COLO668 (cell line): Measurements from ENCODE around the gene AFF3.
"Not testable (repeated sequence)": the region's sequence is repeated elsewhere in the genome, so short reads cannot be mapped to it uniquely, and the experiment has no call there.

Experiments
- DNase-seq: peaks from one replicate; lab custom pipeline; 2025; ENCODE audit not compliant: unreplicated experiment; lab: John Stamatoyannopoulos, UW

The AFF3 gene

DNA sequence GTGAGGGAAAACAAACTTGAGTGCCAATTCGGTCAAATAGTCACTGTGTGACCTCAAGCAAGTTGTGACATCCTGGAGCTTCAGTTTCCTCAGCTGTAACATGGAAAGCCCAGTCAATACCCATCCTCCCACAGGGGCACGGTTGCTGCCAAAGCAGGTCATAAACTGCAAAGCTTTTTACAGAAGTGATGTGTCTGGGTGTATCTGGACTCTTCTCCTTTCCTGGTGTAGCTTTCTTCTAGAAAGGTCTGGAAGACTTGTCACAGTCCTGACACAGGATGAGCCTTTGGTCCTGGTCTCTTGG is 4.2 kb upstream of the AFF3 start:
- DNase-seq = no peak

DNA sequence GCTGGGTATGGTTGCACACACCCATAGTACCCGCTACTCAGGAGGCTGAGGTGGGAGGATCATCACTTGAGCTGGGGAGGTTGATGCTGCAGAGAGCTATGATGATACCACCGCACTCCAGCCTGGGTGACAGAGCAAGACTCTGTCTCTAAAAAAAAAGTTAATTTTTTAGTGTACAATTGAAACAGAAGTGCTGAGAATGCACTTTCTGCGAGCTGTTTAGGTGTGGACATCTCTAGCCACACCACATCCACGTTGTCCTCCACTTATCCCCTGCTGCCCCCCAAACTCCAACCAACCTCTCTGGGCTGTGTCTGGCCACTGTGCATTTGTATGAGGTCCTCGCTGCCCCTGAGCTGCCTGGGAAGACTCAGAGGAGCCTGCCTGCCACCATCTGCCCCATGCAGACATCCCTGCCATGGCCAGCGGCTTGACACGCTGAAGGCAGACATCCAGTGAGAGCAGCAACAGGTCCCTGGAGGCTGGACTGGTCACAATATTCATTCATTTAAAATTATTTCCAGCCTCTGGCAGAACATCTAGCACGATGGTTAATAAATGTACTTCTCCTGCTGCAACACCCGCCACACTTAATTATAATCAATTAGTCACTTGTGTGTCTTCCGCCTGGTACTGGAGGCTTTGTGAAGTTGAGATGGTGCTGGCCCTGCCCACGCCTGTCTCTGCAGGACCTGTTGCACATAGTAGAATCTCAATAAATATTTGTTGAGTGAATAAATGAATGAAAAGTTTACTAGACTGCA is 3.7 kb upstream of the AFF3 start:
- no peak for DNase-seq

DNA sequence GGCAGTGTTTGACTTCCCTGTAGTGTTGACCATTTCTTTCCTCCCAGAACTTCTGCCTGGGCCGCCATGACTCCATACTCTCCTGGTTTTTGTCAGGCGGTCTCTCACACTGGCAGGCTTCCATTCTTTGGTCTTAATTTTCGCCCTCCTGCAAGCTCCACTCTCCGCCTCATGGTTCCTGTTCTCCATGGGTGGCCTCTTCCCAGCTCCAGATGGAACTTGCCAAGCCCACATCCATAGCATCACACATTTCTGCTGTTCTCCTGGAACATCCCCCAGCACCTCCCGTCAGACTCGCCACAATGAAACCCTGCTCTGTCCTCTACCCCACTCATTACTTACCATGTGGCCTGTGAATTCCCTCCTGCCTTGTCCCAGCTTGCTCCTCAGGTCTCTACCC is 896 bp upstream of the AFF3 start:
- no peak for DNase-seq

DNA sequence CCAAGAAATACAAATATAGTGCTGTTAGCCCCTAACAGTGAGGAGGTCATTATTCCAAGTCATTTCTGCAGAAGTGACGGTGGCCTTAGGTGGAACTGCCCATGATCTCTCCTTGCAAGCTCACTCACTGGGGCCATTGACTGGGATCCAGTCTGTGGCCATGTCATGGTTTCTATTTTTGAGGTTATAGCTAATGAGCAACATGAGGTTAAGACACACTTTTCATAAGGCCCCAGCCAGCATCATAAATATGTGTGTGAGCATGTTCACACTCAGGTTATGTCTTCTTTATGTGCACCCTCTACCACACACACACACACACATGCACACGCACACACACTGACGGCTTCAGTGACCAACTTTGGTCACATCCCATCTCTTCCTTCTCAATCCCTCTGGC is 484 bp downstream of the AFF3 start:
- DNase-seq = no peak

DNA sequence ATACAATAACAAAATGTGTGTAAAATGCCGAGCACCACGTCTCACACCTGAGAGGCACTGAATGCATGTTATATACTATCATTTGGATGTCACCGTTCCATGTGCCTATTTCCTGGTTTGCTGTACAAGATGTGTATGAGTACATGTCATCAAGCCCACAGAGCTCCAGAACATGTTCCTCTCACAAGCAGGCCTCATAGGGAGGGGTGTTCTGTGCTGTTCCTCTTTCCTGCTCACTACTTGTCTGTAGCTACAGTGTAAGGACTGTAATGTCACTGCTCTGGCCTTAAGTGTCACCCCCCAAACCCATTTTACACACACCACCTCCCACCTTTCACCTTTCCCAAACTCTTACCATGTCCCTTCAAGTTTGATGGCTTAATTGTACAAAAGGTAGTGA is 1.8 kb downstream of the AFF3 start:
- DNase-seq = no peak

DNA sequence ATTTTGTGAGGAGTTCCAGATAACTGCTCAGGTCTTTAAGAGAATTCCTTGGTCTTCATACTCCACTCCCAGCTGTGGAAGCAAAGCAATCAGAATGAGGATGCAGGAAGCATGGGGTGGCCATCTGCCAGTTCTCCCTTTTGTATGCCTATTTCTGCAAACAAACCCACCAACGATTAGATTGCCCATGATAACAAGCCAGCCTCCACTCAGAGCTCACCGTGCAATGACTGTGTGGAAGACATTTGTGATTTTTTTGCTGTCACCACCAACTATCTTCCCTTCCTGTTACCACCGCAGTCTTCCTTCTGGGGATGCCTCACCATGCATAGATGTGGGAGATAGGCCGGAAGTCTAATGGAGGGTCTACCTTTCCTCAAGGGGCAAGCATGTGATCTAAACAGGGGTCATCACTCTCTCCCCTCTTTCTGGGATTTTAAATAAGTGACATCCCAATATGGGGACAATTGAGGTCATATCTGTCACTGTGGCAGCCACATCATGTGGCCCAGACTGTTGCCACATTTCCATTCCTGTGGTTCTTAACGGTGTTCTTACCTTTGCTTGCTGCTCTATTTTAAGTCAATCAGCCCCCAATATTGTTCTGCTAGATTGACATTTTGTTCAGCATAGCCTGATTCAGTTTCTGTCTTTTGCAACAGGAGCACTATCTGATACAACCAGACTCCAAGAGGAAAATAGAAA is 4.4 kb downstream of the AFF3 start:
- DNase-seq = no peak

DNA sequence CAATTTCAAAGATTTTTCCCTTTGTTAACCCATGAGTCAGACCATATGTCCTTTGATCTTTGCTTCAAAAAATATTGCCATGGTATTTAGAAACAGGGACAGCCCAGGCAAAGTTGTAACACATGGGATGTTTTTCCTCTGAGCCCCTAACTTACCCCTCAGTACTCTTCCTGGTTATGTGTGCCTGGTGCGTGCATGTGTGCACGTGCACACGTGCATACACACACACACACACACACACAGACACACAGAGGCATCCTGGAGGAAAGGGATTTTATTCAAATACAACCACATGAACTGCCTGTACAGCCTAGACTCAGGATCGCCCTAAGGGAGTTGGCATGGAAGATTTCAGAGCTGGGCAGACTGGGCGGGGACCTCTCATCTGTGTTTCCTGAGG is 5.1 kb downstream of the AFF3 start:
- DNase-seq = no peak

DNA sequence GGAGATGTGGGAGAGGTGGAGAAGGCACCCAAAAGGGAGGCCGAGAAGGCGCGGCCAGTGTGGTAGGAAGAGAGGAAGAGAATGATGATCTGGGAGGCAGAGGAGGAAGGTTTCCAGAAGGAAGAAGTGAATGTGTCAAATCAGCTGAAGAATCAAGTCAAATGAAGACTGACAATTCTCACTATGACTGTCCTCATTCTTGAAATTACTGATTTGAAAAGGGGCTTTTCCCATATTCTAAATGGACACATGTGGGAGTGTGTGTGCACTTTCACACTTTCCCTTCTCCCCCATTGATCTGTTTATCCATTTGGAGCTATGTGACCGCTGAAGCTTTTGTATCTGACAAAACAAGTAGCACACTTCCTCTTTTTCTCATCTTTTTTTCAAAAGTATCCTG is 6.1 kb downstream of the AFF3 start:
- no peak for DNase-seq

DNA sequence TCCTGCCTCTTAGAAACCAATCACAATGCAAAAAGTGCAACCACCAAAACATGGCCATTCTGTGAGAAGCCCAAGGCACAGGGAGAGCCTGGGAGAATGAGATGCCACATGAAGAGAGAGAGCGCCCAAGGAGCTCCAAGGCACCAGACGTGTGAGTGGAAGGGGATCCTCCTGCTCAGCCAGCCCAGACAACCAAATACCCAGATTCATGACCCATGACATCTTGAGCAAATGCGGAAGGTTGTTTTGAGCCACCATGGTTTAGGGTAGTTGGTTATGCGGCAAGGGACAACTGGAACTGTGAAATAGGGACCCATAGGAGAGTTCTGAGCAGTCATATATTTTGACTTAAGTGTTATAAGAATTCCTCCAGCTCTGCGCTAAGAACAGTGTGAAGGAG is 7.0 kb downstream of the AFF3 start:
- DNase-seq = no peak

DNA sequence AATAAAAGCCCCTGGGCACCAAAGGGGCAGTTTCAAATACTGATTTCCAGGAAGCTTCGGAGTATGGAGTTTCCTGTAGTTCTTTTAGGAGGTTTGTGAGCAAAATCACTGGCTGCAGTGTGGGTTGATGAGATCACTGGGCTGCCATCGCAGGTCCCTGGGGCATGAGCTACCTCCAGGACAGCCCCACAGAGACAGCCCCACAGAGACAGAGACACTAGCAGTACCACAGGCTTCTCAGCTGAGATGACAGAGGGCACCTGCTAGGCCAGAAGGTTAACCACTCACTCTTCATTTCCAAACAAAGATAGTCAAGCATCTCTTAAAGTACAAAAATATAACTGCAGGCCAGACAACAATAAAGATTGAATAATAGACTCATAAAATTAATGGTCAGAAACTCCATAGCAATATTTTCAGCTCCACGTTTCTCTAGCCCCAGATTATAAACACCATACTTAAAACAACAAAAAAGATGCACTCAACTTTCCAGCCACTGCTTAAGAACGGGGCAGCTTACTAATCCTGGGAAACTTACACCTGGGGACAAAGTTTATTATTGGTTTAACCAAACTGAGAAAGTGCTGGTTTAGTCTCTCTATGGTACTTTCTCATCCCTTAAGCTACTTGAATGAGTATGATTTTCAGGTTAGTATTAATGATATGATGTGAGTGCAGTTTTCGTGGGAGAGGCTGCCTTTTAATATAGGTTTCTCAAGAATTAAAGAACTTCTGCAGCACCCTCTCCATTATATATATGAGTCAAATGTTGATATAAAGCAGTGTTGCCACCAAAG is 11.6 kb downstream of the AFF3 start:
- DNase-seq = no peak

DNA sequence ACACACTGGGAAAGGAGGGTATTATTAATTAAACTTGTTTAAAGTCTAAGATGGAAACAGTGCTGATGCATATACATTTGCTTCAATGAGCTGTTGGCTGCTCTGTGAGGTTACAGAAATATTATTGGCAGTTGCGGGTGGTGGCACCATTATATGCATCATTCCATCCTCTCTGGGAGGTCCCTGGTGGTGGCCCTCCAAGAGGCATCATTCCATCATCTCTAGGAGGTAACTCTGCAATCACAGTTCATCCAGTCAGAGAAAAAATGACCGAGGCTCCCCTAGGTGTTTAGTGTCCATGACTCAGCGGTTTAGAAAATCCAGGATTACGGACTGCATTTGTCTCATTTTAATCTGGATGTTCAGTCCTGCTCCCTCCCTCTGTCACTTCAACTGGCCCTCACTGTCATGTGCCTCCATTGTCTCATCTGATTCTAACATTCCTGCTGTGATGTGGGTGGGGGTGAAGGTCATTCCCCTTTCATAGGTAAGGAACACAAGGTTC is 15.4 kb downstream of the AFF3 start:
- no peak for DNase-seq

DNA sequence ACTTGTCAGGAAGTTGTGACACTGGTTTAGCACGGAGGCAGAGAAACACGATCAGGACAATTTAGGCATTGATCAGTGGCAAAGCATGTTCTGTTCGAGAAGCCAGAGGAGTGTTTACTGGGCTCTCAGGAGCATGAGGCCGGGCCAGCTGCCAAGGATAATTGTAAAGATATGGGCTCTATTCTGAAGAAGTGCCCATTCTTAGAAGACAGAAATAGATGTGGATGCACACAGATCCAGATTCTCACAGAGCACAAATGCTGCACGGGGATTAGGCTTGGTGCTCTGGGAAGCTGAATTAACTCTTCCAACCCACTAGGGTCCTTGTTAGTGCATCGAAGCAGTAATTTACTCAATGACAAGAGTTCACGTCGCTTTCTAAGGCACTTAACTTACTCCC is 16.2 kb downstream of the AFF3 start:
- no peak for DNase-seq

DNA sequence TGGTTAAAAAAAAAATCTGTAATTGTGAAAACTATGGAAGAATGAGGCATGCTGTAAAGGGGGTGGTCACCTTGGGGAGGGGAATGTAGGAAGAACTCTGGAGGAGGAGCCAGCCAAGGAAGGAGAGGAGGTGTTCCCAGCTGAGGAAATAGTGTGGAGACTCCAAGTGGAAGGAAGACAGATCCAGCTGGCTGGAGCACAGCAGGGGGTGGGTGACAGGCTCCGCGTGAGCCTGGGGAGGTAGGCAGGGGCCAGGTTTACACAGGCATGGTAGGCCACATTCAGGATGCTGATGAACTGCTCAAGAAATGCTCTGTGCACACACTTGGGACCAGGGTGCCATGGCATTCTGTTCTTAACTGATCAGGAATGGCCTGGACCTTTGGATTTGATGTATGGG is 16.8 kb downstream of the AFF3 start:
- DNase-seq = no peak

DNA sequence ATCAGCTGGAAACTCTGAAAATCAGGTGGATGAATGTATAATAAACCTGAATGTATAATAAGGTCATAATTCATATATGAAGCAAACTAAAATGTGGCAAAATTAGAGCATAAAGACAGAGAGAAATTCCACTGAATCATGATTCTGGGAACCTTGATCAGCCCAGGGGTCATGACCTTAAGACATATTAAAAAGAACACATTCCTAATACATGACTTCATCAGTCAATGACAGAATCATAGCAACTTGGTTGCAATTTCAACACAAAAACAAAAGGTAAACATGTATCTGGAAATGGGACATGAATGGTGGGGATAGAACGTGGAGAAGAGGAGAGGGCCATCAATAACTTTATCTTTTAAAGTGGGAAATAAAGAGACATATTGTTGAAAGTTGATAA is 17.6 kb downstream of the AFF3 start:
- no peak for DNase-seq

DNA sequence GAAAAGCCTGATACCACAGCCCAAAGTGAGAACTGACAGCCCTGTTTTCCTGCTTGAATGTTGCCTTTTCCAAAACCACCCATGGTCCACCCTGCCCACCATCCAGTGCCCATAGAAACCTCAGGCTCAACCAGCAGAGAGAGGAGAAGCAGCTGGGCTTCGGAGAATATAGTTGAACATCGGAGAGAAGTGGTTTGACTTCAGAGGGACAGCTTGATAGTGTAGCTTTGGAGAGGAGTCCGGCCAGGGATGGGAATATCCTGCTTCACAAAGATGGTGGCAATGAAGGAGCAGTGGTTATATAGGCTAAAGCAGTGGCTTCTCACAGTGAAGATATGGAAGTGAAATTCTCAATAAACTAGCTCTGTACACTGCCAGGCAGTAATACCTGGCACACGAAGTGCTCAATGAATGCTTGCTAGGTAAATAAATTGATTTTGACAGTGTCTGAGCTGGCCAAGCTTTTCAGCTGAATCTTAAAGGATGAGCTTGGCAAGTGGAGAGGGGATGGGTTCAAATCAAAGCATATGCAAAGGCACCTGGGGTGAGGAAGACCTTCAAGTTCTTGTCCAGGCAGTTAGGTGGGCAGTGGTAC is 21.2 kb downstream of the AFF3 start:
- DNase-seq = no peak

DNA sequence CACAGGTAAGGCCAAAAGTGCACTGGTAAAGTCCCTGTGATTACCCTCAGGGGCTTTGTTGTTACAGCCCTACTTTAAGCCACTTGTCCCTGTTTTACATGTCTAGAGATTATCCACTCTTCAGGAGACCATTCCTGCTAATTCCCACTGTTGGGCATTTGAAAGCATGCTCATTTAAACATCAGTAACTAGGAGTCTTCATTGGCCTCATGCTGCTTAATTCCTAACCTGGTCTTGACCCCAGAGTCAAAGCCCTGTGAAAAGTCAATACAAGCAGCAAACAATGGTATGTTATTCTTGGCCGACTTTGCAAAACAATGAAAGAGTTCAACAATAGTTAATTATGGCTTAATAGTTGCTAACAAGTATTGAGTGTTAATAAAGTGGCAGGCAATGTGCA is 23.2 kb downstream of the AFF3 start:
- DNase-seq = no peak

DNA sequence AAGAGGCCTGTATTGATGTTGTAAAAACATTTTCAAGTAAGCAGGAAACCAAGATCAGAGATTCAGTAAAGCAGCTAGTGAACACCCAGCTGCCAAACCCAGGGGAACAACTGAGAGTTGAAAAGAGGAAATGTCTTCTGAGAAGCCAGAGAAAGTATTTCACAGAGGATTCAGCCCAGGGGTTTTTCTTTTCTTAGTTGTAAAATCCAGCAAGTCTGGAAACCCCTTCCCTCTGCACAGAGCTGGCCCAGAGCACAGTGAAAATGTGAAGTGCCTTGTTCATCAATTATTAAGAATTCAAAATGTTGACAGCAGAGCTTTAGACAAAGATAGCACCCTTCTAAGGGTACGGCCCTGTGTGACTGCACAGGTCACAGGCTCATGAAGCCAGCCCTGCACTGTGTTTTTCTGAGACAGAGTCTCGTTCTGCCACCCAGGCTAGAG is 28.4 kb downstream of the AFF3 start:
- DNase-seq = no peak

DNA sequence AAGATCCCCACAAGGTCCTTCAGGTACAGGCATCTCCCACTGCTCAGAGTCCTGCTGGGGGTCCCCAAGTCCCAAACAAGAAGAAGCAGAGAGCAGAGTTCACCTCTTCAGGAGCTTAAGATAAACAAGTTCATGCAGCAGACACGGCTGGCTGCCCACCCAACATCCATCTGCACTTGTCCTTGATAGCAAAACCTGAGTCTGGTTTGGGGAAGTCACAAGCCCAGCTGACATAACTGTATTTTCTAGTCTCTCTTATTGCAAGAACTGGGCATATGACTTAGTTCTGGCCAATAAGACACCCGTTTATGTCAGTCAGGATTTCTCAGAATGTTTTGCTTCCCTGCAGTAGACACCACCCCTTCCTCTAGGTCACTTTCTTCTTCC is 31.8 kb downstream of the AFF3 start:
- no peak for DNase-seq

DNA sequence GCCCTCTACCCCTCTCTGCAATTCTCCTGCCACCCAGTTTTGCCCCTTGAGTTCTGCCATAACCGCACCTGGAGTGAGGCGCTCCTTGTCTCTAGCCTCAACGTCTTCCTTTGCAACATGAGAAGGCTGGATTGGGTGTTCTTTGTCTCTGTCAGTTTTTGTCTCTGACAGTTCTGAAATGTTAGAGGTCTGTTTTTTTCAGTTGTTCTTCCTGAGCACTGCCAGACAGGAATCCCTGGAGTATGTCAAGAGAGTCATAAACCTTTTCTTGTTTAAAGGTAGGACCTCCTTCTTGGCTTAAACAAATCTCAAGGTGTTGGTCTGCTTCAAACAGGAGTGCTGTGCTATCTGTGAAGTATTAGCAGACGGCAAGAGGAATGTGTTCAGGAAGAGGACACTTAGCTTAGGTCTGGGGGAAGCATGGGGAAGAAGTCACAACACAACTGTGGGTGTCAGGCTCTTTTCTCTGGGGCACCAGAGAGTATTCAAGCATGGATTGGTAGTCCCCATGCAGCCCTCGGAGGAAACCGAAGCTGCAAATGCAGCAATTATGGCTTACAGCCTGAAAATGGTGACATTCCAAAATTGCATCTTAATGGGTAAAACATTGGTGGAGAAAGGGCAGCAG is 32.3 kb downstream of the AFF3 start:
- no peak for DNase-seq

DNA sequence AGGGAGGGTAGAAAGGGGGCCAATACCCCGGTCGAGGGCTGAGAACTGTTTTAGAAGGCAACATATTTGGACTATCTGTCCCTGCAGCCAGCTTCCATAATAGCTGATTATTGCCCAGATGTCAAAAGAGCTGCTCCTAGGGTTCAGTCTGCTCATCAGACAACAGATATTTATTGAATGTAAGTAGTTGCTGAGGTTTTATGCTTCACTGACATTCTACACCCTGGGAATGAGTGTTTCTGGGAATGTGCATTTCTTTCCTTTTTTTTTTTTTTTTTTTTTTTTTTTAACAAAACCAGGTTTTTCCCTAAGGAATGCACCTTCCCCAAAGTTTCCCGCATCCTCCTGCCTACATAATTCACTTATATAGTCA is 33.8 kb downstream of the AFF3 start:
- DNase-seq = not testable (repeated sequence)
